NCI-H460 (cell line): ENCODE data around the gene ZCWPW1. TPM values are rescaled to one million over a fixed set of nuclear protein-coding genes. Genes with fewer than 3 reads are reported as not detected.
"Not testable (repeated sequence)": the region's sequence is repeated elsewhere in the genome, so short reads cannot be mapped to it uniquely, and the experiment has no call there.

ENCODE experiments used
- DNase-seq: peaks from one replicate; pipeline ENCODE4 v3.0.0-alpha.2; 2016; ENCODE audit warnings: low read depth; ENCODE audit errors: extremely low read depth
- total RNA-seq: library from RNA; depleted of rRNA; stranded (reverse); fragments of >200 nt; shearing (Covaris generic); gene quantifications from 2 replicates; pipeline ENCODE4 v1.2.3, GENCODE V29; 2014

Gene ZCWPW1
- total RNA-seq, 1 experiment from 2014 or later, result 1.8 TPM

DNA sequence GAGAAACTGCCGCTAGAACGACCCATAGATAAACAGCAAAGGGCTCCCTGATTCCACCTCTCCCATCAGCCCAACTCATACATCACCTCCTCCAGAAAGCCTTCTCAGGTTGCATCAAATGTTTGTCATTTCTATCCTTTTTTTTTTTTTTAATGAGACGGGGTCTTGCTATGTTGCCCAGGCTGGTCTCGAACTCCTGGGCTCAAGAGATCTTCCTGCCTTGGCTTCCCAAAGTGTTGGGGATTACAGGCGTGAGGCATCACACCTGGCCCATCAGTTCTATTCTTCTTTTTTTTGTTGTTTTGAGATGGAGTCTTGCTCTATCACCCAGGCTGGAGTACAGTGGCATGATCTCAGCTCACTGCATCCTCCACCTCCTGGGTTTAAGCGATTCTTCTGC is 28.5 kb upstream of the ZCWPW1 start:
- DNase-seq, result no peak

DNA sequence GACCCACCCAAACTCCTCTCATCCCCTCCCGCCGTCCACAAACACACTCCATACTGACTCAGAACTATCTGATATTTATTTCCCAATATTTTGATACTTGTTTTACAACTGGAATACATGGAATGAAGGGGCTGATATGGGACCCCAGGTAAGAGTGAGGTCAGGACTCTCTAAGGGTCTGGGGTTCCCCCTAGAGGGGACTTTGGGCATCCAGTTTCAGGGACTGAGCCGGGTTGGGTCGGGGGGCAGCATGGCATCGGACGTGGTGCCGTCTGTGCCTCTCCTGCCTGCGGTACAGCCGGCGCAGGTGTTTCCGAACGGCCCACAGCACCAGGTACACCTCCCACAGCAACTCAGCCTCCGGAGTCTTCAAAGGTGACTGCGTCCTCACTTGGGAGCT is 28.1 kb upstream of the ZCWPW1 start:
- DNase-seq, result no peak

DNA sequence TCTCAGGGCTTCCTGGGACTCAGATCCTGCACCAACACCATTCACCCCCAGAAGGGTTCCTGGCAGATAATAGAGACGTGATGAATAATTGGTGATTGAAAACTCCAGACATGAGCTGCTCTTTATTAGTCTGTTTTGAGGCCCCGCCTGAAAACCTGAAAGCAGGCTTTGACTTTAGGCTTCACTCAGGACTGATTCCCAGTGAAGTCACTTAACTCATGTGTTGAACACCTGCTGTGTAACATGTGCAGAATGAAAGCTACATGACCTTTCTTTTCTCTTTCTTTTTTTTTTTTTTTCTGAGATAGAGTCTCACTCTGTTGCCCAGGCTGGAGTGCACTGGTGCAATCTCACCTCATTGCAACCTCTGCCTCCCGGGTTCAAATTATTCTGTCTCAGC is 26.7 kb upstream of the ZCWPW1 start:
- DNase-seq, result no peak

GRCh38 chr7:100453854-100454253 is 25.4 kb upstream of the ZCWPW1 start:
- DNase-seq, result not testable (repeated sequence)

DNA sequence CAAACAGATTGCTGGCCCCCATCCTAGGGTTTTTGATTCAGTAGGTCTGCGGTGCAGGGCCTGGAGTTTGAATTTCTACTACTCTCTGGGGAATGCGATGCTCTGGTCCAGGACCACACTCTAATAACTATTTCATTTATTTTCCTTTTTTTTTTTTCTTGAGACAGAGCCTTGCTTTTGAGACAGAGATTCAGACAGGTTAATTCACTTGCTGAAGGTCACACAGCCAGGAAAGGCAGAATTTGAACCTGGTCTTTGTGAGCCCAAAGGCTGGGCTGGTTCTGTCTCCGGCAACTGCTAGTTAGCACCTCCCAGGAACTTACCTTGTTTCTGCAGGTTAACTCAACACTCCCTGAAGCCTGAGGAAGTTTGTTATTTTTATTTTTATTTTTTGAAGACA is 24.0 kb upstream of the ZCWPW1 start:
- DNase-seq, result no peak

DNA sequence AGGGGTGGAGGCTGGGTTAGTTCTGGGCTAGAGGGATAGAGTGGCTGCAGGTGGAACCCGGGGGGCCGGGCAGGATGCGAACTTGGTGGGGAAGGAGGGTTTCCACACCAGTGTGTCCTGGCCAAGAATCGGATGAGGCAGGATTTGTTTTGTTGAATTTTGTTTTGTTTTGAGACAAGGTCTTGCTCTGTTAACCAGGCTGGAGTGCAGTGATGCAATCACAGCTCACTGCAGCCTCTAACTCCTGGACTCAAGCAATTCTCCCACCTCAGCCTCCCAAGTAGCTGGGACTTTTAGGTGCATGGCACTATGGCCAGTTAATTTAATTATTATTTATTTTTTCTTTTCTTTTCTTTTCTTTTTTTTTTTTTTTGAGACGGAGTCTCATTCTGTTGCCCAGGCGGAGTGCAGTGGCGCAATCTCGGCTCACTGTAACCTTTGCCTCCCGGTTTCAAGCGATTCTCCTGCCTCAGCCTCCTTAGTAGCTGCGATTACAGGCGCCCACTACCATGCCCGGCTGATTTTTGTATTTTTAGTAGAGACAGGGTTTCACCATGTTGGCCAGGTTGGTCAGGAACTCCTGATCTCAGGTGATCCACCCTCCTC is 20.8 kb upstream of the ZCWPW1 start:
- no peak for DNase-seq

- DNase-seq, result not testable (repeated sequence)
Observed at GRCh38 chr7:100447363-100447762, 18.9 kb upstream of the ZCWPW1 start.

DNA sequence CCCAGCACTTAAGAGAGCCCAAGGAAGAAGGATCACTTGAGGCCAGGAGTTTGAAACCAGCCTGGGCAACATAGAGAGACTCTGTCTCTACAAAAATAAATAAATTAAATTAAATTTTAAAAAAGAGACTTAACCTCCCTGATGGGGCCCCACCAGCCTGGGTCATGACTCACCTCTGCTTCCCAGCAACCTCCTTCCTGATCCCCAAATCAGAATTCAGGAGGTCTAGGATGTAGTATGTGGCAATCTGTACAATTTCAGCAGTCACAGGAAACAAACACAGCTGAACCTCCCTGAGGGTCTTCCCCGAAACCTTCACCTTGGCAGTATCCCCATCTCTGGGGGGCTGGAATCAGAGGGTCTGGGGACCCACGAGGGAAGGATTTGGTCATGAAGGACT is 17.5 kb upstream of the ZCWPW1 start:
- no peak for DNase-seq

DNA sequence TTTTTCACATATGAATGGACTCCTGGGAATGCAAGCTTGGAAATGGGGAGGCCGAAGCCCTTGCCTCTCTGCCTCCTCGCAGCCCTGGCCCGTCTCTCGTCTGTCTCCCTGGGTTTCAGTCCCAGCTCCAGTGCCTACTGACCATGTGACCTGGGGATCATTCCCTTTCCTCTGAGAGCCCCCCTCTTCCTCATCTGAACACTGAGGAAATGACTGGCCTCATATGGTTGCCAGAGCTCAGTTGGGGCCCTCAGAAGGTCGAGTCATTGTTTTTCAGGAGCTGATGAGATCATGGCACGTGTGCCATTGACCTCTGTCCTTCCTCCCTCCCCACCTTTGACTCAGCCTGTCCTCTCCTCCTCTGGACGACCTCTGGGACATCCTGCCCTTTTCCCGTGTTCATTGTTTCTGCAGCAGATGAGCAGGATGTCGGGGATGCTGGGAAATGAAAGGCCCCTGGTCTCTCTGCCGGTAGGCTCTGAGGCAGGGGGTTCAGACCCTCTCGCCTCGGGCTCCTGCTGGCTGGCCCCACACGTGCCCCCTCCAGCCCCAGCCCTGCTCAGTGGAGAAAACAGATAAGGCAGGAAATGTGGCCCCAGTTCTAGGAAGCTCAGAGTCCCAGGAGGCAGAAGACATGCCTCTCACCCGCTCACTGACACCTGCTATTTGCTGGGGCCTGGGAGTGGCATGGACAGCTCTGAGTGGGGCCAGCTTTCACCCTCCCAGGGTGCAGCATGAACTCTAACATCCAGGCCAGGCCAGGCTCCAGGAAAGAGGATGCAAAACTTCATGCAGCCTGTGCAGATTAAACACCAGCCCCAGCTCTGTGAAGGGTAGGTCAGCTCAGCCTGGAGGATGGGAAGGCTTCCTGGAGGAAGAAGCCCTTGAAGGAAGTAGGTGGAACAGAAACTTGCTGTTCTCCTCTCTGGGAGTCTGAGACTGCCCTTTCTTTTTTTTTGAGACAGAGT is 16.1 kb upstream of the ZCWPW1 start:
- DNase-seq, result no peak

DNA sequence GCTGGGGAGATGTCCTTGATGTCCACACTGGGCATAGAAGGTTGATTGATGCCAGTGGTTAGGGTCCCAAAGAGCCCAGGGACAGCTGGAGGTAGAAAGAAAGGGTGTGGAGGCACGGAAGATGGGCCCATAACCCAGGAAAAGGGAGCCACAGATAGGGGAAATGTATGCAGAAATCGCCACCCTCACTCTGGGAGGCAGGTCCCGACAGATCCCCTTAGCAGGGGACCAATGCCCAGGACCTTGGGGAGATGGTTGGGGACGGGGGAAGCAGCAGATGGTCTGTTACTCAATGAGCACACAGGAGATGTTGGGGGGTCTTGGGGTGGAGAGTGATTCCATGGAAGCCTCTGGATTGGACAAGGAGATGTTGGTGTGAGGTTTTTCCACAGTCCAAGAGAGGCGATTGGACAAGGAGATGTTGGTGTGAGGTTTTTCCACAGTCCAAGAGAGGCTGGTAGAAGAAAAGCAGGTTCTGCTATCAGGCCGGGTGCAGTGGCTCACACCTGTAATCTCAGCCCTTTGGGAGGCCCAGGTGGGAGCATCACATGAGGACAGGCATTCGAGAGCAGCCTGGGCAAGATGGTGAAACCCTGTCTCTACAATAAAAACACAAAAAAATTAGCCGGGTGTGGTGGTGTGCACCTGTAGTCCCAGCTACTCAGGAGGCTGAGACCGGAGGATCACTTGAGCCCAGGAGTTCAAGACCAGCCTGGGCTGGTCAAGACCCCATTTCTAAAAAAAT is 14.8 kb upstream of the ZCWPW1 start:
- no peak for DNase-seq

- DNase-seq, result no peak
Observed at GRCh38 chr7:100441641-100442535, 13.4 kb upstream of the ZCWPW1 start.

GRCh38 chr7:100439244-100439643 is 10.7 kb upstream of the ZCWPW1 start:
- not testable (repeated sequence) for DNase-seq

GRCh38 chr7:100438731-100439130 is 10.2 kb upstream of the ZCWPW1 start:
- not testable (repeated sequence) for DNase-seq

GRCh38 chr7:100438172-100438571 is 9.7 kb upstream of the ZCWPW1 start:
- DNase-seq, result no peak

DNA sequence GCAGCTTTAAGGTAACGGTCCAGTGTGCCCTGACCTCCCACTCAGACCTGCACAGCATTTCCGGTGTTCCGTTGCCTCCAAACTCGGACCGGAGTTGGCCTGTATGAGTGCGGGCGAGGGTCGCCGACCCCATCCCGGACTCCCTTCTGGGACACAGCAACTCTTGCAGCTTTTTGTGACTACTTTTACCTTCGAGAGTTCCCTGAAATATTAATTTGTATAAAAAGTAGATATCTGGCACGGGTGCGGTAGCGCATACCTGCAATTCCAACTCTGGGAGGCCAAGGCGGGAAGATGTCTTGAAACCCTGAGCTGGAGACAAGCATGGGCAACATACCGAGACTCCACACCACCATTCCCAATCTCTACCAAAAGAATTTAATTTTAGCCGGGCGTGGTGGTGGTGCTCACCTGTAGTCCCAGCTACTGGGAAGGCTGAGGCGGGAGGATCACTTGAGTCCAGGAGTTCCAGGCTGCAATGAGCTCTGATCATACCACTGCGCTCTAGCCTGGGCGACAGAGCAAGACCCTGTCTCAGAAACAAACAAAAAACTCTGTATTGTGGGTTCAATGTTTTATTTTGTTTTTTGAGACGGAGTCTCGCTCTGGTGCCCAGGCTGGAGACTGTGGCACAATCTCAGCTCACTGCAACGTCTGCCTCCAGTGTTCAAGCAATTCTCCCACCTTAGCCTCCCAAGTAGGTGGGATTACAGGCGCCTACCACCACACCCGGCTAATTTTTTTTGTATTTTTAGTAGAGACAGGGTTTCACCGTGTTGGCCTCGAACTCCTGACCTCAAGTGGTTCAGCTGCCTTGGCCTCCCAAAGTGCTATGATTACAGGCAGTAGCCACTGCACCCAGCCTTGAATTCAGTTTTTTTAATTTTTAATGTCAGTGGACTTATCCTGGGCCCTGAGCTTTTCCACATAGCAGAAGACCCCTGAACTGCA is 8.9 kb upstream of the ZCWPW1 start:
- no peak for DNase-seq

GRCh38 chr7:100435401-100436304 is 7.2 kb upstream of the ZCWPW1 start:
- DNase-seq, result no peak

GRCh38 chr7:100434297-100435144 is 6.0 kb upstream of the ZCWPW1 start:
- no peak for DNase-seq
